ENCODE results near the gene RALB. TPM values are rescaled to one million over a fixed set of nuclear protein-coding genes. Genes with fewer than 3 reads are reported as not detected.

The RALB gene
- 37.2 and 40.8 TPM in 2 replicates for polyA plus RNA-seq (2012; rRNA removed)
- polyA plus RNA-seq (2012; cell fraction: cytosol; rRNA removed): 50.9 and 54.5 TPM in 2 replicates
- 8.4 and 13.9 TPM in 2 replicates for polyA plus RNA-seq (2012; cell fraction: nucleus; rRNA removed)

- Histone ChIP-seq H3K4me2 (peak within 1 kb of the TSS; percentile 84), H3F3A (replicated peaks; ENCODE audit: insufficient read depth) (no peaks in the 10 kb centered on the region), H3K9me2 (no peaks in the 10 kb centered on the region), H3K27ac (ENCODE audit: low read depth in 2 of 2, low read length in 1 of 2) (peak within 1 kb of the TSS; percentile 58 to 87), H2AFZ (ENCODE audit: low read depth) (peak within 1 kb of the TSS; percentile 93), H3K79me2 (ENCODE audit: insufficient read depth) (peaks cover 45% of the 10 kb centered on the region), H4K20me1 (ENCODE audit: insufficient read depth) (peaks cover 37% of the 10 kb centered on the region), H3K9ac (peak within 1 kb of the TSS; percentile 85), H3K4me3 (ENCODE audit: low read depth in 2 of 2, low read length in 1 of 2) (peak within 1 kb of the TSS; percentile 71 to 95), H3K36me3 (replicated peaks in 1 of 2; ENCODE audit: control insufficient read depth in 1 of 2, insufficient read depth in 2 of 2, low read length in 1 of 2) (no peaks in the 10 kb centered on the region), H3K27me3 (ENCODE audit: insufficient read depth) (no peaks in the 10 kb centered on the region), H3K4me1 (ENCODE audit: control insufficient read depth in 1 of 2, insufficient read depth in 2 of 2, low read depth in 1 of 2, low read length in 1 of 2) (peaks cover 10 to 20% of the 10 kb centered on the region in 2 experiments; a peak in 3 of 4 replicates), H3K9me3 (no peaks in the 10 kb centered on the region)
- WGBS (ENCODE audit: low lambda C conversion rate): 2% methylated on average over 27 of the region's 71 CpGs
- ChIA-PET POLR2A (interaction anchor here (0.8 kb wide), 1 partner anchor 61 kb away, joined by 3 read pairs; no protein-coding TSS in a partner anchor), CTCF (interaction anchor here (0.9 to 2.3 kb wide), 5 partner anchors 12 to 83 kb away, joined by 3 to 11 read pairs (median 4); no protein-coding TSS in a partner anchor)
- DNase-seq: peak; percentile 99
- TF ChIP-seq FOXJ3 (CRISPR knock-in tag; IDR thresholded peaks at IDR 0.05): 0 out of 2 replicates have a peak, but pooled peaks have one; percentile 18
- TF ChIP-seq IRF3 (IDR thresholded peaks at IDR 0.05; ENCODE audit: low read depth, low read length): peak; percentile 36
- no peak for TF ChIP-seq GATA2 (CRISPR knock-in tag; IDR thresholded peaks at IDR 0.05)
- peak; percentile 37; the same call in 1 of the 2 replicates for TF ChIP-seq TAF1 (IDR thresholded peaks at IDR 0.05; ENCODE audit: borderline replicate concordance, low read depth, low read length)
- TF ChIP-seq PBX3 (IDR thresholded peaks at IDR 0.05): peak; percentile 29; the same call in 1 of the 2 replicates
- TF ChIP-seq MAX (IDR thresholded peaks at IDR 0.05; ENCODE audit: low read depth): peak; percentile 47
- no peak for TF ChIP-seq GABPA (IDR thresholded peaks at IDR 0.05; ENCODE audit: low read depth)
- TF ChIP-seq RFX5 (IDR thresholded peaks at IDR 0.05; ENCODE audit: low read length): peak; percentile 51; the same call in 1 of the 2 replicates
- no peak for TF ChIP-seq RXRA (IDR thresholded peaks at IDR 0.05; ENCODE audit: borderline replicate concordance, low read depth)
- no peak for TF ChIP-seq NFIC (IDR thresholded peaks at IDR 0.05; ENCODE audit: borderline replicate concordance)
- TF ChIP-seq POLR2AphosphoS5 (IDR thresholded peaks at IDR 0.05; ENCODE audit: low read depth, low read length): peak; percentile 62
- no peak for TF ChIP-seq RCOR1 (IDR thresholded peaks at IDR 0.05; ENCODE audit: low read length)
- no peak for TF ChIP-seq USF2 (IDR thresholded peaks at IDR 0.05; ENCODE audit: borderline replicate concordance, low read depth, low read length)
- no peak for TF ChIP-seq USF1 (IDR thresholded peaks at IDR 0.05; ENCODE audit: borderline replicate concordance, low read depth)
- TF ChIP-seq REST (IDR thresholded peaks at IDR 0.05; ENCODE audit: low read depth, low read length): no peak
- TF ChIP-seq FOSL2 (IDR thresholded peaks at IDR 0.05; ENCODE audit: borderline replicate concordance, low read depth): no peak
- TF ChIP-seq ELF1 (IDR thresholded peaks at IDR 0.05): 0 out of 2 replicates have a peak, but pooled peaks have one; percentile 44
- no peak for TF ChIP-seq FOXM1 (IDR thresholded peaks at IDR 0.05; ENCODE audit: low read depth)
Measured at GRCh38 chr2:120252225-120253020, at the start of gene RALB. Gene RALB, plus strand, starts transcription at chr2:120252852. Its CDS starts 25,813 bp downstream, at chr2:120278665.

Measured in SK-N-SH (cell line).